ENCODE measurements around the gene PLEKHO1.

PLEKHO1 gene, protein sequence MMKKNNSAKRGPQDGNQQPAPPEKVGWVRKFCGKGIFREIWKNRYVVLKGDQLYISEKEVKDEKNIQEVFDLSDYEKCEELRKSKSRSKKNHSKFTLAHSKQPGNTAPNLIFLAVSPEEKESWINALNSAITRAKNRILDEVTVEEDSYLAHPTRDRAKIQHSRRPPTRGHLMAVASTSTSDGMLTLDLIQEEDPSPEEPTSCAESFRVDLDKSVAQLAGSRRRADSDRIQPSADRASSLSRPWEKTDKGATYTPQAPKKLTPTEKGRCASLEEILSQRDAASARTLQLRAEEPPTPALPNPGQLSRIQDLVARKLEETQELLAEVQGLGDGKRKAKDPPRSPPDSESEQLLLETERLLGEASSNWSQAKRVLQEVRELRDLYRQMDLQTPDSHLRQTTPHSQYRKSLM

DNA sequence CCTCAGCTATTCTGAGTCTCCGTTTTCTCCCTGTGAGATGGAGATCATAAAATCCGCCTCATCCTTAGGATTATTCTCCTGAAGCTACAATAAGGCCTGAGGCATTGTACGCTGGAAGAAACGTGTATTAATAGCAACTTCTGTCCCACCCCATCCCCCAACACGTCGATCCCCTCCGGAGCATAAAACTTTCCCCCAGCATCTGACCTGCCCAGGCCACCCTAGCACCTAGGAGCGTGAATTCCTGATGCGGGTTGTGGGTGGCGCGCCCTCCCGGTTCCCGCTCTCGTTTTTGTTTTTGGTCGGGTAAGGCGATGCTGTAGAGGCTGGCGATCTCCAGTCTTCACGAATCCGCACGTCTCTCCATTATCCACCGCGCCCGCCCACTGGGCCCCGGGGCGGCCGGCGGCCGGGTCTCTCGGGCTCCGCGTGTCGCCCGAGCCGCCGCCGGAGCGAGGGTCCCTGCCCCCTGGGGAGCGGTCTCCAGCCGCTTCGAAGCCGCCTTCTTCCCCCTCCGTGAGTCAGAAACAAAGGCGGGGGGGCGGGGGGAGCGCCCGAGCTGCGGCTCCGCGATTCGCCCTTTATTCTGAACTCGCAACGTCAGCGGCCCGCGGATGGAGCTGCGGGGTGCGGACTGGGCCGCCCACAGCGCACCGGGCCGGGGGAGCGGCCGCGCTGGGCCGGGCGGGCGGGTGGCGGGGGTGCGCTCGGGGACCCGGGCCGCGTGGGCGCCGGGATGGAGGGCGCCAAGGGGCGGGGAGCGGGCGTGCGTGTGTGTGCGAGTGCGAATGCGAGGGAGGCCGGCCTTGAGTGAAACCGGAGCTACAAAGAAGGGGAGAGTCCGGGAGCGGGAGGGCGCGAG, at the start of gene PLEKHO1:
PLEKHO1 (plus strand) TSS at position 646 of the 862 bp plus-strand sequence. CDS start 342 bp downstream, outside the sequence.
- Histone ChIP-seq H3K9me3 (ENCODE audit: control insufficient read depth in 1 of 2, low read length in 2 of 2) (no peaks in the 10 kb centered on the region), H3K4me1 (ENCODE audit: control insufficient read depth in 1 of 2, insufficient read depth in 2 of 2, low read length in 2 of 2) (peaks cover 12 to 13% of the 10 kb centered on the region in 2 donors), H3K27ac (ENCODE audit: low read length) (peak within 1 kb of the TSS; percentile 97), H3K4me3 (ENCODE audit: low read depth in 1 of 2, low read length in 2 of 2) (peak within 1 kb of the TSS; percentile 79 to 89), H3K36me3 (ENCODE audit: control insufficient read depth in 1 of 2, insufficient read depth in 2 of 2, low read length in 2 of 2) (peaks cover 0 to 11% of the 10 kb centered on the region in 2 donors), H3K27me3 (ENCODE audit: low read depth, low read length) (no peaks in the 10 kb centered on the region)

DNA sequence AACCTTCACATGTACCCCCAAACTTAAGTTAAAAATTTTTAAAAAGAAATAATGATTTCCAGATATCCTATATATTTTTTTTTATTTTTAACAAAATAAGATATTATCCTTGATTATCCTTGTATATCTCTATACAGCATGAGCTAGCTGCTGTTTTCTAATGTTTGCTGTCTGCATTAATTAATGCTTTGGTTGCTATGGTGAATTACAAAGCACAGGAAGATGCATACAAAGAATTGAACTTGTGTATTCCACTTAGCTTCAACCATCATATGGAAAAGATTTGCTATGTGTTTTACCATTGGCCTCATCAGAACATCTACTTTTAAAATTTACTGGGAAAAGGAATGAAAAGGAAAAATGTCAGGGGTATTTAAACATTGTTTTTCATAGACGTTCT, 46.7 kb upstream of the PLEKHO1 start:
- no peaks in the 10 kb centered on the region for H3K9me3 ChIP-seq (ENCODE audit: control insufficient read depth in 1 of 2, low read length in 2 of 2)
- no peaks in the 10 kb centered on the region for H3K4me1 ChIP-seq (ENCODE audit: control insufficient read depth in 1 of 2, insufficient read depth in 2 of 2, low read length in 2 of 2)
- H3K27me3 ChIP-seq (ENCODE audit: low read depth, low read length) = no peaks in the 10 kb centered on the region
- H3K36me3 ChIP-seq (ENCODE audit: control insufficient read depth in 1 of 2, insufficient read depth in 2 of 2, low read length in 2 of 2) = peaks cover 4 to 9% of the 10 kb centered on the region in 2 donors
- no peak overlapping the region for H3K27ac ChIP-seq (ENCODE audit: low read length)
- no peak overlapping the region for H3K4me3 ChIP-seq (ENCODE audit: low read depth in 1 of 2, low read length in 2 of 2)

DNA sequence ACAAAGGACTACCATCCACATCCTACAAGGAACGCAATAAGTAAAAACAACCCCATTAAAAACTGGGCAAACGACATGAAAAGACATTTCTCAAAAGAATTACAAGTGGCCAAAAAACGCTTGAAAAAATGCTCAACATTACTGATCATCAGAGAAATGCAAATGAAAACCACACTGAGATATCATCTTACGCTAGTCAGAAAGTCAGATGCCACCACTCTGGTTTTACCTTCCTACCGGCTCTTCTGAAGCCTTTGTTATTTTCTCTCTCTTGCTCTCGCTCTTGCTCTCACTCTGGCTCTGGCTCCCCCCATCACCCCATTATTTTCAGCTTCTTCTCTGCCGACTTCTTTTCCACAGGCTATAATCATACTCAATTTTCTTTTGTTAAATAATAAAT, 43.4 kb upstream of the PLEKHO1 start:
- Histone ChIP-seq H3K4me1 (ENCODE audit: control insufficient read depth in 1 of 2, insufficient read depth in 2 of 2, low read length in 2 of 2) (peaks cover 0 to 4% of the 10 kb centered on the region in 2 donors), H3K9me3 (ENCODE audit: control insufficient read depth in 1 of 2, low read length in 2 of 2) (no peaks in the 10 kb centered on the region), H3K27me3 (ENCODE audit: low read depth, low read length) (no peaks in the 10 kb centered on the region), H3K27ac (ENCODE audit: low read length) (no peak overlapping the region), H3K36me3 (ENCODE audit: control insufficient read depth in 1 of 2, insufficient read depth in 2 of 2, low read length in 2 of 2) (peaks cover 0 to 6% of the 10 kb centered on the region in 2 donors), H3K4me3 (ENCODE audit: low read depth in 1 of 2, low read length in 2 of 2) (no peak overlapping the region)

DNA sequence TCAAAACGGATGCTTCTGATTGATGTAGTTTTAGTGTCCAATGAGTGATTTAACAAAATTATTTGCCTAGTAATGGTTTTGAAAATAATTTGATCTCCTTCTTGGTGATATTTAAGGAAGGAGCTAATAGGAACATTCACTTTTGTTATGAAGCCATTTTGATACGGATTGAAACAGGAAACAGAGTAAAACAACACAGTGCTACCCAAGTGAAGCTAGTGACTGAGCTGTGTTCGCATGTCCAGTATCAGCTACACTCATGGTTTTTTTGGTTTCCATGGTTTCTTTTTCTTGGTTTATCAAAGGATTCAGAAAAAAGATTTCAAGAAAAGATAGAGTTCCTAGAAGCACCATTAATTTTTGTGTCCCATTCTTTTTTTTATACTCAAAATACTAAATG, 40.1 kb upstream of the PLEKHO1 start:
- Histone ChIP-seq H3K4me1 (ENCODE audit: control insufficient read depth in 1 of 2, insufficient read depth in 2 of 2, low read length in 2 of 2) (peaks cover 0 to 5% of the 10 kb centered on the region in 2 donors), H3K4me3 (ENCODE audit: low read depth in 1 of 2, low read length in 2 of 2) (no peak overlapping the region), H3K9me3 (ENCODE audit: control insufficient read depth in 1 of 2, low read length in 2 of 2) (no peaks in the 10 kb centered on the region), H3K27me3 (ENCODE audit: low read depth, low read length) (no peaks in the 10 kb centered on the region), H3K27ac (ENCODE audit: low read length) (peak overlapping the region; percentile 65), H3K36me3 (ENCODE audit: control insufficient read depth in 1 of 2, insufficient read depth in 2 of 2, low read length in 2 of 2) (peaks cover 3 to 7% of the 10 kb centered on the region in 2 donors)

DNA sequence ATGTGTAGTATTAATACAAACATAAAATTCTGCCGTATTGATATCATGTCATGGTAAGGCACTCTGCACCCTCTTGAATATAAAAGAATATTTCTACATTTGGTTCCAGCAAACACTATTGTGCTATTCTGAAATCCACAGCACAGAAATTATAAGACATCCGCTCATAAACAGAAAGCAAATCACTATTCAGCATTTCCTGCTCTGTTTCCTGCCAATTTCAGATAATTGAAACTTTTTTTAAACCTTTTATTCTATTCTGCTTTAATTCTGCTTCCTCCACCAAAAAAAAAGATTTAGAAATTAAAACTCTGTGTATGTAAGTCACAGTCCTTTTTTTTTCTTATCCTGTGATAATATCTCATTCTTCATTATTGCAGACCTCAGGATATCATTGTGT, 39.6 kb upstream of the PLEKHO1 start:
- Histone ChIP-seq H3K27ac (ENCODE audit: low read length) (peak overlapping the region; percentile 65), H3K4me1 (ENCODE audit: control insufficient read depth in 1 of 2, insufficient read depth in 2 of 2, low read length in 2 of 2) (peaks cover 0 to 5% of the 10 kb centered on the region in 2 donors), H3K27me3 (ENCODE audit: low read depth, low read length) (no peaks in the 10 kb centered on the region), H3K9me3 (ENCODE audit: control insufficient read depth in 1 of 2, low read length in 2 of 2) (no peaks in the 10 kb centered on the region), H3K4me3 (ENCODE audit: low read depth in 1 of 2, low read length in 2 of 2) (no peak overlapping the region), H3K36me3 (ENCODE audit: control insufficient read depth in 1 of 2, insufficient read depth in 2 of 2, low read length in 2 of 2) (peaks cover 3 to 7% of the 10 kb centered on the region in 2 donors)

DNA sequence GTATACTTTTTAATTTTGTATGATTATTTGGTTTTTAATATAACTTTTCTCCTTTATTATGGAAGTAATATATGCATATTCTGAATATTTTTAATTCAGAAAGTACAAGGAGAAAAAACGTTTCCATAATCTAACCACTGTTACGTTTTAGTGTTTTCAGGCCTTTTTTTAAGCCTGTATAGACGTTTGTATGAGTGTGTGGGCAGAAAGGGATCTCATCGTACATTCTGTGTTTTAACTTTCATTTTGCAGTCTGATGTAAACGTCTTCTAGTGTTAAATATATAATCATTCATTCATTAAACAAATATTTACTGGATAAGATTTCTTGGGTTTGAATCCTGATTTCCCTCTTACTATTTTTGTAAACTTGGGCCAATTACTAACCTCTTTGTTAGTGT, 38.0 kb upstream of the PLEKHO1 start:
- peaks cover 0 to 5% of the 10 kb centered on the region in 2 donors for H3K9me3 ChIP-seq (ENCODE audit: control insufficient read depth in 1 of 2, low read length in 2 of 2)
- H3K27ac ChIP-seq (ENCODE audit: low read length) = peak overlapping the region; percentile 65
- no peaks in the 10 kb centered on the region for H3K27me3 ChIP-seq (ENCODE audit: low read depth, low read length)
- peaks cover 0 to 5% of the 10 kb centered on the region in 2 donors for H3K4me1 ChIP-seq (ENCODE audit: control insufficient read depth in 1 of 2, insufficient read depth in 2 of 2, low read length in 2 of 2)
- peaks cover 3 to 14% of the 10 kb centered on the region in 2 donors for H3K36me3 ChIP-seq (ENCODE audit: control insufficient read depth in 1 of 2, insufficient read depth in 2 of 2, low read length in 2 of 2)
- H3K4me3 ChIP-seq (ENCODE audit: low read depth in 1 of 2, low read length in 2 of 2) = no peak overlapping the region

DNA sequence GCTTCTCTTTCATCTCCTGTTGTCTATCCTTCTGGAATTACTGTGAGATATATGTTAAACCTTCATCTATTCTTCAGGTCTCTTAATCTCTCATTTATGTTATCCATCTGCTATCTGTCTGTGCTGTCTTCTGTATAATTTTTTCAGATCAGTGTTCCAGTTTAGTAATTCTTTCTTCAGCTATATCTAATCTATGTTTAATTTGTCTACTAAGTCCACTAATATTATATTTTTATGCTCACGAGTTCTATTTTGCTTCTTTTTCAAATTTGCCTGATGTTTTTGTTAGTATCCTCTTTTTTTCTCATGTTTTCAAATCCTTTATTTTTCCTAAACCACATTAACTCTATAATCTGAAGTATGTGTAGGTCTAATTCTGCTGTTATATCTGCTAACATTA, 34.6 kb upstream of the PLEKHO1 start:
- peaks cover 5% of the 10 kb centered on the region in 2 donors for H3K4me1 ChIP-seq (ENCODE audit: control insufficient read depth in 1 of 2, insufficient read depth in 2 of 2, low read length in 2 of 2)
- no peak overlapping the region for H3K27ac ChIP-seq (ENCODE audit: low read length)
- no peak overlapping the region for H3K4me3 ChIP-seq (ENCODE audit: low read depth in 1 of 2, low read length in 2 of 2)
- H3K9me3 ChIP-seq (ENCODE audit: control insufficient read depth in 1 of 2, low read length in 2 of 2) = peaks cover 0 to 5% of the 10 kb centered on the region in 2 donors
- no peaks in the 10 kb centered on the region for H3K27me3 ChIP-seq (ENCODE audit: low read depth, low read length)
- peaks cover 3 to 14% of the 10 kb centered on the region in 2 donors for H3K36me3 ChIP-seq (ENCODE audit: control insufficient read depth in 1 of 2, insufficient read depth in 2 of 2, low read length in 2 of 2)

DNA sequence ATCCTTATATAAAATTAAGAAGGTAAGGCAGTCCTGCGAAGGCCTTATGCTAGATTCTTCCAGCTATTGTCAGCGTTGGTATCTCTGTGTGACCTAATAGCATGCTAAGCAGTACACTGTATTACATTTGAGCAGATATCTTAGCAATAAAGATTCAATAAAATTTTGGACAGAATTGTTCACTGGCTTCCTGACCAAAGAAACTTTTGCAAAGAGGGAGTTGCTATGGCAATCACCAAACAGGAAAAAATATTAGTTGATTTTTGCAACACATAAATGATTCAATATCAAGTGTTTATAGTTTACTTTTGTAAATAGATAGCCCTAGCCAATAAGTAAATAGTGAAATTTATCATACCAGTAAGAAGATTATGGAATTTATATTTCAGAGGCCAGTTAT, 31.0 kb upstream of the PLEKHO1 start:
- Histone ChIP-seq H3K27ac (ENCODE audit: low read length) (no peak overlapping the region), H3K36me3 (ENCODE audit: control insufficient read depth in 1 of 2, insufficient read depth in 2 of 2, low read length in 2 of 2) (peaks cover 0 to 13% of the 10 kb centered on the region in 2 donors), H3K9me3 (ENCODE audit: control insufficient read depth in 1 of 2, low read length in 2 of 2) (peaks cover 0 to 5% of the 10 kb centered on the region in 2 donors), H3K4me3 (ENCODE audit: low read depth in 1 of 2, low read length in 2 of 2) (no peak overlapping the region), H3K4me1 (ENCODE audit: control insufficient read depth in 1 of 2, insufficient read depth in 2 of 2, low read length in 2 of 2) (peaks cover 0 to 5% of the 10 kb centered on the region in 2 donors), H3K27me3 (ENCODE audit: low read depth, low read length) (no peaks in the 10 kb centered on the region)

DNA sequence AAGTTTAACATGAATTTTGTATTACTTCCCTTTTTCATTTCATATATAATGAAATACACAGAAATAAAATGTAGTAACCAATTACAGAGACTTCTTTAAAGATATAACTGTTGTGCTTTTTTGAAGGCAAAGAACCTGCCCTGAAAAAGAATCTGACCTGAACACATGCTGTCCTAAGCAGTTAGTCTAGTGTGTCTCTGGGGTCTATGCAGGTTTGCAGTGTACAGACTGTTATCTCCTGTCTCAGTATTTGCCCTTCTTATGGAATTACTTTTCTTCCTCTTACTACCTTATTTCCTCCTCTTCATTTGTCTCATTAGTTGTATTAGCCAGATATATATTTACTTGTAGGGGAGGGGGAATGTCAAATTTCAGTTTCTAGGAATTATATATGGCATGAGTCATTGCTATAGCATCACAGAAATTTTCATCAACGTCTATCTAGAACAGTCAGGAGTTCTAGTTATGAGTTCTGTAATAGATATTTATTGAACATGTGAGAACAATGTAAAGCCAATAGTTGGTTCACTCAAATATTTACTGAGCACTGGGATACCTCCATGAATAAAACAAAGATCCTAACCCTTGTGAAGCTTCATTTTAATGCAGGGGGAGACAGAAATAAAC, 28.4 kb upstream of the PLEKHO1 start:
- Histone ChIP-seq H3K4me3 (ENCODE audit: low read depth in 1 of 2, low read length in 2 of 2) (no peak overlapping the region), H3K36me3 (ENCODE audit: control insufficient read depth in 1 of 2, insufficient read depth in 2 of 2, low read length in 2 of 2) (peaks cover 0 to 7% of the 10 kb centered on the region in 2 donors), H3K27ac (ENCODE audit: low read length) (no peak overlapping the region), H3K9me3 (ENCODE audit: control insufficient read depth in 1 of 2, low read length in 2 of 2) (no peaks in the 10 kb centered on the region), H3K27me3 (ENCODE audit: low read depth, low read length) (no peaks in the 10 kb centered on the region), H3K4me1 (ENCODE audit: control insufficient read depth in 1 of 2, insufficient read depth in 2 of 2, low read length in 2 of 2) (peaks cover 0 to 5% of the 10 kb centered on the region in 2 donors)

DNA sequence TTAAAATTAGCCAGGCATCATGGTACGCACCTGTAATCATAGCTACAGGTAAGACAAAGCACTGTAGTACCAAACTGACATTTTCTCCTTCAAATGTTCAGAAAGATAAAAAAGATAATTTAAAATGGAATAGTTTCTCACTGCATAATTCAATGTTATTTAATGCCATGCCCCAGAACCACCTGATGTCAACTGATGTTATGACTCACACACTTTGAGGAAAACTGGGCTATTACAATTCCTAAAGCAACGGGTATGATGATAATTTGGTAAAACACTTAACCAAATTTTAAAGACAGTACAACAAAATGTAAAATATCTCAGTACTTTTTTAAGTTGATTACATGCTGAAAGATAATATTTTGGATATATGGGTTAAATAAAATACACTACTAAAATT, 22.9 kb upstream of the PLEKHO1 start:
- peaks cover 0 to 7% of the 10 kb centered on the region in 2 donors for H3K36me3 ChIP-seq (ENCODE audit: control insufficient read depth in 1 of 2, insufficient read depth in 2 of 2, low read length in 2 of 2)

DNA sequence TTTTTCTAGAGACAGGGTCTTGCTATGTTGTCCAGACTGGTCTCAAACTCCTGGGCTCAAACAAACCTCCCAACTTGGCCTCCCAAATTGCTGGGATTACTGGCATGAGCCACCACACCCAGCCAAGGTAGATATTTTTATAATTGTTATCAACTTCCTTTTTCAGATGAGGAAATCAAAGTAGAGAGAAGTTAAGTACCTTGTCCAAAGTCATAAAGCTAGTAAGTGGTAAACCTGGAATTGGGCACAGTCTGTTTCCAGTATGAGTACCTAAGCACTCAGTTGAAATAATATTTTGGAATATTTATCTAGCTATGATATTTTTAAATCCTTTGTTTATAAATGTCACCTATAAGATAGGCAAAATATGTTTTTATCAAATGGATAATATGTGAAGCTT, 22.3 kb upstream of the PLEKHO1 start:
- no peak overlapping the region for H3K4me3 ChIP-seq (ENCODE audit: low read depth in 1 of 2, low read length in 2 of 2)
- peaks cover 0 to 7% of the 10 kb centered on the region in 2 donors for H3K36me3 ChIP-seq (ENCODE audit: control insufficient read depth in 1 of 2, insufficient read depth in 2 of 2, low read length in 2 of 2)
- H3K9me3 ChIP-seq (ENCODE audit: control insufficient read depth in 1 of 2, low read length in 2 of 2) = no peaks in the 10 kb centered on the region
- no peaks in the 10 kb centered on the region for H3K4me1 ChIP-seq (ENCODE audit: control insufficient read depth in 1 of 2, insufficient read depth in 2 of 2, low read length in 2 of 2)
- H3K27me3 ChIP-seq (ENCODE audit: low read depth, low read length) = no peaks in the 10 kb centered on the region
- H3K27ac ChIP-seq (ENCODE audit: low read length) = no peak overlapping the region

More for the DNA sequence above, 22.9 kb upstream of the PLEKHO1 start:
- H3K27me3 ChIP-seq (ENCODE audit: low read depth, low read length) = no peaks in the 10 kb centered on the region
- H3K4me3 ChIP-seq (ENCODE audit: low read depth in 1 of 2, low read length in 2 of 2) = no peak overlapping the region
- H3K4me1 ChIP-seq (ENCODE audit: control insufficient read depth in 1 of 2, insufficient read depth in 2 of 2, low read length in 2 of 2) = no peaks in the 10 kb centered on the region
- H3K27ac ChIP-seq (ENCODE audit: low read length) = no peak overlapping the region
- H3K9me3 ChIP-seq (ENCODE audit: control insufficient read depth in 1 of 2, low read length in 2 of 2) = no peaks in the 10 kb centered on the region

All from muscle layer of duodenum (tissue), 2 donors.